ENCODE results near the gene ST3GAL4.
"Not testable (repeated sequence)": the region's sequence is repeated elsewhere in the genome, so short reads cannot be mapped to it uniquely, and the experiment has no call there.

DNA sequence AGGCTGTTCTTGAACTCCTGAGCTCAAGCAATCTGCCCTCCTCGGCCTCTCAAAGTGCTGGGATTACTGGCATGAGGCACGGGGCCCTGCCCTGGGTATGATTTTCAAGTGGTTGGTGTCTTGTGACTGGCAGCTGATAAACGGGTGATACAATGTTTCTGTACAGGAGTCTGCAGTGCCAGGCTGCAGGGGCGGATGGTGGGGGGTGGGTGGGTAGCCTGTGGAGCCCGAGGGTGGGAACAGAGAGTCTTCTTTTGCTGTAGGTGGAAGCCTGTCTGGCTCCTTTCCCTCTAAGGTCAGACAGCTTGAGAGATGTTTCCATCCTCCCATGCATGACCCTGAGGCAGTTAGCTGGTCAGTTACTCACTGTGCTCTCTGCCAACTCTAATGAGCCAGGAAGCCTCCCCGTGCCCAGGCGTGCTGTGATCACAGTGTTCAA is 39.2 kb downstream of the ST3GAL4 start:
- TF ChIP-seq, protein P1, sequence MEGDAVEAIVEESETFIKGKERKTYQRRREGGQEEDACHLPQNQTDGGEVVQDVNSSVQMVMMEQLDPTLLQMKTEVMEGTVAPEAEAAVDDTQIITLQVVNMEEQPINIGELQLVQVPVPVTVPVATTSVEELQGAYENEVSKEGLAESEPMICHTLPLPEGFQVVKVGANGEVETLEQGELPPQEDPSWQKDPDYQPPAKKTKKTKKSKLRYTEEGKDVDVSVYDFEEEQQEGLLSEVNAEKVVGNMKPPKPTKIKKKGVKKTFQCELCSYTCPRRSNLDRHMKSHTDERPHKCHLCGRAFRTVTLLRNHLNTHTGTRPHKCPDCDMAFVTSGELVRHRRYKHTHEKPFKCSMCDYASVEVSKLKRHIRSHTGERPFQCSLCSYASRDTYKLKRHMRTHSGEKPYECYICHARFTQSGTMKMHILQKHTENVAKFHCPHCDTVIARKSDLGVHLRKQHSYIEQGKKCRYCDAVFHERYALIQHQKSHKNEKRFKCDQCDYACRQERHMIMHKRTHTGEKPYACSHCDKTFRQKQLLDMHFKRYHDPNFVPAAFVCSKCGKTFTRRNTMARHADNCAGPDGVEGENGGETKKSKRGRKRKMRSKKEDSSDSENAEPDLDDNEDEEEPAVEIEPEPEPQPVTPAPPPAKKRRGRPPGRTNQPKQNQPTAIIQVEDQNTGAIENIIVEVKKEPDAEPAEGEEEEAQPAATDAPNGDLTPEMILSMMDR (IDR thresholded peaks at IDR 0.05): not testable (repeated sequence)
- not testable (repeated sequence) for TF ChIP-seq POLR2A (IDR thresholded peaks at IDR 0.05; ENCODE audit: low read depth); POLR2AphosphoS5 (IDR thresholded peaks at IDR 0.05)
